Body of pancreas (tissue), 4 donors: ENCODE data around the gene RANBP10. TPM values are rescaled to one million over a fixed set of nuclear protein-coding genes. Genes with fewer than 3 reads are reported as not detected.

Experiments
- ATAC-seq: fragments of 150-250 bp; one replicate; pipeline ENCODE4 v1.9.1; 2016
- DNase-seq, 4 donors: peaks; one replicate each; pipeline ENCODE4 v3.0.0-alpha.2; 2019
- H3K27ac ChIP-seq, 4 donors: fragments of 200-600 bp; sonication (generic); 1 replicate in 3 of 4; 2 replicates in 1 of 4; pipeline versions ENCODE4 v1.5.1 to v1.6.1; 2016 to 2019; ENCODE audit warnings: mild to moderate bottlenecking in 1 of 4, mixed read lengths in 1 of 4, moderate library complexity in 1 of 4
- H3K27me3 ChIP-seq, 2 donors: fragments of 200-600 bp; sonication (generic); one replicate each; pipeline ENCODE4 v1.6.0; 2016; ENCODE audit warnings: mild to moderate bottlenecking in 1 of 2
- H3K36me3 ChIP-seq, 2 donors: fragments of 200-600 bp; sonication (generic); replicated peaks in 1 of 2; 2 replicates each; pipeline ENCODE4 v1.5.1; 2016; ENCODE audit warnings: low read depth in 2 of 2; ENCODE audit not compliant: insufficient read depth in 1 of 2
- H3K4me1 ChIP-seq: fragments of 200-600 bp; sonication (generic); one replicate; pipeline ENCODE4 v1.6.0; 2016
- H3K4me3 ChIP-seq, 2 donors: fragments of 200-600 bp; sonication (generic); 1 replicate in 1 of 2; 2 replicates in 1 of 2; pipeline ENCODE4 v1.5.1; 2016 to 2019
- H3K9me3 ChIP-seq, 3 donors: fragments of 200-600 bp; sonication (generic); 1 replicate in 2 of 3; 2 replicates in 1 of 3; pipeline ENCODE4 v1.5.1; 2016
- CTCF ChIP-seq, 7 experiments: fragments of 450-650 bp in 4 of 7; fragments of 200-600 bp in 3 of 7; sonication (generic) in 3 of 7; IDR thresholded peaks; one replicate each; pipeline ENCODE4 v1.5.1; 2016 to 2019; ENCODE audit warnings: antibody characterized with exemption in 7 of 7
- POLR2A ChIP-seq, 3 donors: fragments of 450-650 bp; IDR thresholded peaks; one replicate each; pipeline ENCODE4 v1.6.1; 2016; ENCODE audit warnings: antibody characterized with exemption in 3 of 3, mild to moderate bottlenecking in 2 of 3
- WGBS, 2 donors: methylation state at CpG; one replicate each; pipeline ENCODE4 v1.1.5; 2017; 5-methylcytosine and 5-hydroxymethylcytosine counted together
- intact Hi-C: fragments of 100-400 bp; cut with DNase I; formaldehyde crosslinking; loops from one replicate; pipeline ENCODE4 v1.15.1; 2023
- total RNA-seq, 2 donors: library from RNA; depleted of rRNA; stranded (reverse); fragments of >200 nt; gene quantifications; one replicate each; pipeline ENCODE4 v1.1.0, GENCODE V29; 2016

Gene RANBP10
- total RNA-seq, 2 donors from 2014 or later = 6.3 to 9.3 TPM

GRCh38 chr16:67763066-67763465 is 43.3 kb downstream of the RANBP10 start:
- TF ChIP-seq CTCF (IDR thresholded peaks at IDR 0.05) = no peak
- no peak for TF ChIP-seq POLR2A (IDR thresholded peaks at IDR 0.05)
- no peaks in the 10 kb centered on the region for H3K4me1 ChIP-seq
- H3K36me3 ChIP-seq = no peaks in the 10 kb centered on the region
- intact Hi-C loops = no loop called here
- H3K4me3 ChIP-seq = no peak overlapping the region
- DNase-seq = no peak
- ATAC-seq = no peak
- WGBS, 2 donors = 90 to 93% methylated on average over 5 of the region's 5 CpGs
- H3K27ac ChIP-seq = no peak overlapping the region
- no peaks in the 10 kb centered on the region for H3K27me3 ChIP-seq
- H3K9me3 ChIP-seq = no peaks in the 10 kb centered on the region

GRCh38 chr16:67762385-67762784 is 44.0 kb downstream of the RANBP10 start:
- TF ChIP-seq CTCF (IDR thresholded peaks at IDR 0.05) (no peak), POLR2A (IDR thresholded peaks at IDR 0.05) (no peak)
- Histone ChIP-seq H3K27ac (no peak overlapping the region), H3K4me1 (no peaks in the 10 kb centered on the region), H3K36me3 (no peaks in the 10 kb centered on the region), H3K27me3 (no peaks in the 10 kb centered on the region), H3K9me3 (no peaks in the 10 kb centered on the region), H3K4me3 (no peak overlapping the region)
- WGBS, 2 donors = 80 to 98% methylated on average over 1 to 2 of the region's 2 CpGs
- intact Hi-C loops = no loop called here
- ATAC-seq = no peak
- no peak for DNase-seq

- Histone ChIP-seq H3K27me3 (no peaks in the 10 kb centered on the region), H3K4me3 (no peak overlapping the region), H3K4me1 (no peaks in the 10 kb centered on the region), H3K27ac (no peak overlapping the region), H3K9me3 (no peaks in the 10 kb centered on the region), H3K36me3 (no peaks in the 10 kb centered on the region)
- no peak for TF ChIP-seq CTCF (IDR thresholded peaks at IDR 0.05)
- TF ChIP-seq POLR2A (IDR thresholded peaks at IDR 0.05) = no peak
- intact Hi-C loops = no loop called here
- ATAC-seq (no peak), DNase-seq (no peak)
- 100% methylated on average over 1 of the region's 1 CpG for WGBS, 2 donors
Observed at GRCh38 chr16:67761924-67762323, 44.4 kb downstream of the RANBP10 start.

- Histone ChIP-seq H3K27me3 (no peaks in the 10 kb centered on the region), H3K9me3 (no peaks in the 10 kb centered on the region), H3K4me3 (no peak overlapping the region), H3K4me1 (no peaks in the 10 kb centered on the region), H3K27ac (no peak overlapping the region), H3K36me3 (no peaks in the 10 kb centered on the region)
- intact Hi-C loops = no loop called here
- no peak for TF ChIP-seq CTCF (IDR thresholded peaks at IDR 0.05)
- ATAC-seq = no peak
- WGBS, 2 donors = 80 to 87% methylated on average over 4 of the region's 4 CpGs
- DNase-seq = no peak
Observed at GRCh38 chr16:67760956-67761230, 45.5 kb downstream of the RANBP10 start.

GRCh38 chr16:67760206-67760955 is 46.0 kb downstream of the RANBP10 start:
- no peaks in the 10 kb centered on the region for H3K4me1 ChIP-seq
- H3K36me3 ChIP-seq = no peaks in the 10 kb centered on the region
- no peak overlapping the region for H3K4me3 ChIP-seq
- ATAC-seq (no peak), DNase-seq (no peak)
- no peaks in the 10 kb centered on the region for H3K27me3 ChIP-seq
- no peaks in the 10 kb centered on the region for H3K9me3 ChIP-seq
- TF ChIP-seq POLR2A (IDR thresholded peaks at IDR 0.05) (no peak), CTCF (IDR thresholded peaks at IDR 0.05) (no peak)
- intact Hi-C loops = no loop called here
- H3K27ac ChIP-seq = no peak overlapping the region
- 55 to 61% methylated on average over 4 to 8 of the region's 8 CpGs for WGBS, 2 donors
